Measurements from ENCODE around the gene TTBK2. TPM values are rescaled to one million over a fixed set of nuclear protein-coding genes. Genes with fewer than 3 reads are reported as not detected.

TTBK2 gene
- total and polyA plus RNA-seq, 2 donors (not counting 3 experiments of a cell fraction or from before 2014, with no cell fraction given): 4.4 to 17.1 TPM

DNA sequence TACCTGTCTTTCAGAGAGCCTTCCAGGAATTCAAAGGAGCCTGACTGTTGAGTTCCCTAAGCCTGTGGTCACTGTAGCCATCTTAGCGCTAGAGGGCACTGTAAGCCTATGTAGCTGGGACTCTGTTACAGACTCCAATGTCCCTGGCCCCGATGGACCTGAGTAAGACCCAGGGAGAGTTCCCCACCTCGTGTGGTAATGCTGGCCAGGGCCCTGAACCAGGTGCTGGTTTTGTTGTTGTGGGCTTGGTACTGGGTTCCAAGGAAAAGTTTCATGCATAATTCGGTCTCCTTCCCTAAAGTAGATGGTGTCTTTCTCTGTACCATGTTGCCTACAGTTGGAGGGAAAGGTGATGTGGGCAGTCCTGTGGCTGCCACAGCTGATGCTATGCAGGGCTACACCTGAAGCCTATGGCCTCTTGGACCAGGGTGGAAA lies 216.1 kb downstream of the TTBK2 start:
- peak; percentile 79 for DNase-seq (ENCODE audit: low read depth, low spot score)
- Histone ChIP-seq H2AFZ (ENCODE audit: low read depth, low read length) (no peak overlapping the region), H3K27me3 (ENCODE audit: control insufficient read depth in 2 of 2, insufficient read depth in 2 of 2, low read length in 2 of 2) (no peaks in the 10 kb centered on the region), H3K4me2 (ENCODE audit: insufficient read depth, low read length) (no peak overlapping the region), H3K4me1 (ENCODE audit: control insufficient read depth, extremely low read depth, insufficient read depth, low read length) (peaks cover 12% of the 10 kb centered on the region), H3K27ac (ENCODE audit: insufficient read depth, low read depth, low read length) (no peak overlapping the region), H3K9ac (replicated peaks; ENCODE audit: extremely low read depth, insufficient read depth, low read length) (no peak overlapping the region), H4K20me1 (replicated peaks; ENCODE audit: control insufficient read depth, extremely low read depth, insufficient read depth, low read length) (no peaks in the 10 kb centered on the region), H3K79me2 (ENCODE audit: control insufficient read depth, insufficient read depth, low read length) (no peaks in the 10 kb centered on the region), H3K36me3 (ENCODE audit: control insufficient read depth in 2 of 2, extremely low read depth in 1 of 2, insufficient read depth in 2 of 2, low read length in 2 of 2) (no peaks in the 10 kb centered on the region), H3K4me3 (replicated peaks in 1 of 3; ENCODE audit: insufficient read depth in 1 of 3, low read depth in 1 of 3, low read length in 3 of 3) (no peak overlapping the region), H3K9me1 (replicated peaks; ENCODE audit: control insufficient read depth, extremely low read depth, insufficient read depth, low read length) (no peaks in the 10 kb centered on the region), H3K9me3 (replicated peaks; ENCODE audit: control insufficient read depth, insufficient read depth, low read length) (no peaks in the 10 kb centered on the region)
- peak; percentile 83 for FAIRE-seq
- dilution Hi-C loops (cut with MboI; ENCODE audit: extremely low pct_ligation_motif_present, low sequenced_read_pairs): no loop called here
- intact Hi-C loops (cut with micrococcal nuclease): loop anchor here (1.0 to 10.0 kb wide), 4 partner anchors 222 to 580 kb away; no protein-coding TSS in a partner anchor
- TF ChIP-seq, protein P1, sequence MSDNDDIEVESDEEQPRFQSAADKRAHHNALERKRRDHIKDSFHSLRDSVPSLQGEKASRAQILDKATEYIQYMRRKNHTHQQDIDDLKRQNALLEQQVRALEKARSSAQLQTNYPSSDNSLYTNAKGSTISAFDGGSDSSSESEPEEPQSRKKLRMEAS (IDR thresholded peaks at IDR 0.05; ENCODE audit: insufficient read depth, insufficient read length): no peak
- TF ChIP-seq, protein P2, sequence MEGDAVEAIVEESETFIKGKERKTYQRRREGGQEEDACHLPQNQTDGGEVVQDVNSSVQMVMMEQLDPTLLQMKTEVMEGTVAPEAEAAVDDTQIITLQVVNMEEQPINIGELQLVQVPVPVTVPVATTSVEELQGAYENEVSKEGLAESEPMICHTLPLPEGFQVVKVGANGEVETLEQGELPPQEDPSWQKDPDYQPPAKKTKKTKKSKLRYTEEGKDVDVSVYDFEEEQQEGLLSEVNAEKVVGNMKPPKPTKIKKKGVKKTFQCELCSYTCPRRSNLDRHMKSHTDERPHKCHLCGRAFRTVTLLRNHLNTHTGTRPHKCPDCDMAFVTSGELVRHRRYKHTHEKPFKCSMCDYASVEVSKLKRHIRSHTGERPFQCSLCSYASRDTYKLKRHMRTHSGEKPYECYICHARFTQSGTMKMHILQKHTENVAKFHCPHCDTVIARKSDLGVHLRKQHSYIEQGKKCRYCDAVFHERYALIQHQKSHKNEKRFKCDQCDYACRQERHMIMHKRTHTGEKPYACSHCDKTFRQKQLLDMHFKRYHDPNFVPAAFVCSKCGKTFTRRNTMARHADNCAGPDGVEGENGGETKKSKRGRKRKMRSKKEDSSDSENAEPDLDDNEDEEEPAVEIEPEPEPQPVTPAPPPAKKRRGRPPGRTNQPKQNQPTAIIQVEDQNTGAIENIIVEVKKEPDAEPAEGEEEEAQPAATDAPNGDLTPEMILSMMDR (IDR thresholded peaks at IDR 0.05; ENCODE audit: extremely low read depth in 1 of 2, insufficient read depth in 1 of 2, low read depth in 1 of 2, low read length in 2 of 2): peak; percentile 81 to 85
- no peak for TF ChIP-seq POLR2AphosphoS5 (IDR thresholded peaks at IDR 0.05; ENCODE audit: insufficient read depth, low read depth, low read length)
- ChIA-PET CTCF (interaction anchor here (1.0 to 6.3 kb wide), 11 partner anchors 8 to 581 kb away, joined by 3 to 75 read pairs (median 6); no protein-coding TSS in a partner anchor), POLR2A (no interaction called here)
- no TSS peak for BruUV-seq (replicated peaks)

DNA sequence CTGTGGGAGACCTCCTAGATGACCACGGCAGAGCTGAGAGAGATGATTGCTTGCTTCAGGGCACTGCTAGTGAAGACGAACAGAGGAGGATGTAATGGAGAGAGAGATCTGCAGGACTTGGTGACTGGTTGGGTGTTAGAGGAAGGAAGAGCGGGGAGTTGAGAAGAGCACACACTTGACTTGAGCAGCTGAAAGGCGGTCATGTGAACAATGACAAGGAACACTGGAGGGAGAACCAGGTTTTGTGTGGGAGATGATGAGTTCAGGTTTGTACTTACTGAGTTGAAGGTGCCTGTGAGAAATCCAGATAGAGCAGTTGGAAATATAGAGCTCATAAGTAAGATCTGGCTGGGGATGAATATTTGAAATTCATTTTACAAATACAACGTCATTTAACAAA lies 224.0 kb downstream of the TTBK2 start:
- dilution Hi-C loops (cut with MboI; ENCODE audit: extremely low pct_ligation_motif_present, low sequenced_read_pairs) (no loop called here), intact Hi-C loops (cut with micrococcal nuclease) (no loop called here)
- H3K27me3 ChIP-seq (ENCODE audit: control insufficient read depth in 2 of 2, insufficient read depth in 2 of 2, low read length in 2 of 2): no peaks in the 10 kb centered on the region
- BruUV-seq (replicated peaks): no TSS peak
- H3K27ac ChIP-seq (ENCODE audit: insufficient read depth, low read depth, low read length): no peak overlapping the region
- no peaks in the 10 kb centered on the region for H3K9me3 ChIP-seq (replicated peaks; ENCODE audit: control insufficient read depth, insufficient read depth, low read length)
- FAIRE-seq (no peak), DNase-seq (ENCODE audit: low read depth, low spot score) (no peak)
- no peak overlapping the region for H3K4me2 ChIP-seq (ENCODE audit: insufficient read depth, low read length)
- CTCF ChIA-PET: interaction anchor here (1.1 to 2.4 kb wide), 2 partner anchors 26 to 230 kb away, joined by 3 to 8 read pairs; no protein-coding TSS in a partner anchor
- H2AFZ ChIP-seq (ENCODE audit: low read depth, low read length): no peak overlapping the region
- POLR2A ChIA-PET: interaction anchor here (0.6 kb wide), 2 partner anchors 1027 to 1373 kb away, joined by 5 to 13 read pairs; no protein-coding TSS in a partner anchor
- H3K36me3 ChIP-seq (ENCODE audit: control insufficient read depth in 2 of 2, extremely low read depth in 1 of 2, insufficient read depth in 2 of 2, low read length in 2 of 2): peaks cover 0 to 5% of the 10 kb centered on the region in 2 experiments
- H3K4me3 ChIP-seq (replicated peaks in 1 of 3; ENCODE audit: insufficient read depth in 1 of 3, low read depth in 1 of 3, low read length in 3 of 3): no peak overlapping the region
- no peak overlapping the region for H3K9ac ChIP-seq (replicated peaks; ENCODE audit: extremely low read depth, insufficient read depth, low read length)
- TF ChIP-seq JUN (IDR thresholded peaks at IDR 0.05; ENCODE audit: borderline replicate concordance, insufficient read depth, insufficient read length, low read depth): no peak
- TF ChIP-seq EZH2 (IDR thresholded peaks at IDR 0.05; ENCODE audit: borderline replicate concordance, low read depth, low read length, severe bottlenecking): no peak
- TF ChIP-seq POLR2AphosphoS5 (IDR thresholded peaks at IDR 0.05; ENCODE audit: insufficient read depth, low read depth, low read length): no peak
- TF ChIP-seq GATA2 (IDR thresholded peaks at IDR 0.05; ENCODE audit: insufficient read depth, insufficient read length, low read depth, low read length): no peak
- TF ChIP-seq POLR2A (IDR thresholded peaks at IDR 0.05; ENCODE audit: low read depth, low read length): no peak
- no peak for TF ChIP-seq MYC (IDR thresholded peaks at IDR 0.05; ENCODE audit: low read depth, low read length)
- TF ChIP-seq, protein P2 (IDR thresholded peaks at IDR 0.05; ENCODE audit: extremely low read depth in 1 of 2, insufficient read depth in 1 of 2, low read depth in 1 of 2, low read length in 2 of 2): no peak
- TF ChIP-seq, protein P1 (IDR thresholded peaks at IDR 0.05; ENCODE audit: insufficient read depth, insufficient read length): no peak
- TF ChIP-seq FOS (IDR thresholded peaks at IDR 0.05; ENCODE audit: borderline replicate concordance, insufficient read depth, low read length): no peak
- no peaks in the 10 kb centered on the region for H3K9me1 ChIP-seq (replicated peaks; ENCODE audit: control insufficient read depth, extremely low read depth, insufficient read depth, low read length)
- no peaks in the 10 kb centered on the region for H3K4me1 ChIP-seq (ENCODE audit: control insufficient read depth, extremely low read depth, insufficient read depth, low read length)
- no peaks in the 10 kb centered on the region for H3K79me2 ChIP-seq (ENCODE audit: control insufficient read depth, insufficient read depth, low read length)
- H4K20me1 ChIP-seq (replicated peaks; ENCODE audit: control insufficient read depth, extremely low read depth, insufficient read depth, low read length): no peaks in the 10 kb centered on the region
